Measurements from ENCODE around the gene LRRFIP1. TPM values are rescaled to one million over a fixed set of nuclear protein-coding genes. Genes with fewer than 3 reads are reported as not detected.

Gene LRRFIP1
- total and polyA plus RNA-seq, 2 of the 13 experiments (the other 11 are each of a cell fraction or from before 2014, with no cell fraction given), result 15.9 to 40.5 TPM

GRCh38 chr2:237685408-237685807 is 58.0 kb downstream of the LRRFIP1 start:
- Histone ChIP-seq H3K27ac (ENCODE audit: extremely low read length, insufficient read depth, low read length) (no peak overlapping the region), H2AFZ (ENCODE audit: low read length) (no peak overlapping the region), H3K79me2 (ENCODE audit: insufficient read depth, low read length) (no peaks in the 10 kb centered on the region), H4K20me1 (ENCODE audit: insufficient read depth, low read length) (no peaks in the 10 kb centered on the region), H3K4me2 (ENCODE audit: low read depth, low read length) (no peak overlapping the region), H3K27me3 (ENCODE audit: control insufficient read depth in 1 of 2, insufficient read depth in 2 of 2, low read length in 2 of 2) (no peaks in the 10 kb centered on the region), H3K9me3 (ENCODE audit: low read length) (no peaks in the 10 kb centered on the region), H3K36me3 (replicated peaks in 1 of 2; ENCODE audit: control insufficient read depth in 1 of 2, insufficient read depth in 2 of 2, low read length in 2 of 2) (no peaks in the 10 kb centered on the region), H3K9ac (ENCODE audit: insufficient read depth, low read depth, low read length) (no peak overlapping the region), H3K4me3 (replicated peaks in 1 of 3; ENCODE audit: insufficient read depth in 1 of 3, low read depth in 2 of 3, low read length in 3 of 3) (no peak overlapping the region), H3K4me1 (ENCODE audit: insufficient read depth, low read length) (peaks cover 83% of the 10 kb centered on the region)
- ATAC-seq (peak; percentile 74), FAIRE-seq (peak; percentile 37), DNase-seq (ENCODE audit: low spot score) (peak; percentile 66)
- in situ Hi-C loops (cut with HindIII; ENCODE audit: extremely low pct_ligation_motif_present, low pct_unique_long_range_greater_than_20kb) (no loop called here), intact Hi-C loops (cut with micrococcal nuclease; ENCODE audit: unreplicated experiment) (loop anchor here (1.0 to 5.0 kb wide), 3 partner anchors 80 to 173 kb away; no protein-coding TSS in a partner anchor)
- BruUV-seq (replicated peaks), result no TSS peak
- CTCF ChIA-PET (ENCODE audit: low intra/inter-chr PET ratio, low total read pairs), result interaction anchor here (1.3 to 3.8 kb wide), 4 partner anchors 12 to 104 kb away, joined by 5 to 22 read pairs (median 14); no protein-coding TSS in a partner anchor
- POLR2A ChIA-PET, result interaction anchor here (0.6 to 1.1 kb wide), 4 partner anchors 12 to 104 kb away, joined by 3 to 5 read pairs (median 4); no protein-coding TSS in a partner anchor
- 56% methylated on average over 5 of the region's 5 CpGs for WGBS (ENCODE audit: low lambda C conversion rate)
- 0 out of 2 replicates have a peak, but pooled peaks have one; percentile 21 for TF ChIP-seq FOXK1 (CRISPR knock-in tag; IDR thresholded peaks at IDR 0.05; ENCODE audit: borderline replicate concordance, low read depth)
- peak; percentile 82 for TF ChIP-seq SMC3 (IDR thresholded peaks at IDR 0.05; ENCODE audit: low read length)
- 0 out of 2 replicates have a peak, but pooled peaks have one; percentile 34 for TF ChIP-seq ZNF556 (CRISPR knock-in tag; IDR thresholded peaks at IDR 0.05; ENCODE audit: borderline replicate concordance)
- no peak for TF ChIP-seq TMF1 (CRISPR knock-in tag; IDR thresholded peaks at IDR 0.05; ENCODE audit: low read depth)
- 0 out of 2 replicates have a peak, but pooled peaks have one; percentile 28 for TF ChIP-seq CBX5 (CRISPR knock-in tag; IDR thresholded peaks at IDR 0.05; ENCODE audit: borderline replicate concordance)
- no peak for TF ChIP-seq KLF13 (CRISPR knock-in tag; IDR thresholded peaks at IDR 0.05)
- peak; percentile 80 for TF ChIP-seq CTCF (CRISPR knock-in tag; IDR thresholded peaks at IDR 0.05)
- TF ChIP-seq ZNF414 (CRISPR knock-in tag; IDR thresholded peaks at IDR 0.05), result no peak
- 0 out of 2 replicates have a peak, but pooled peaks have one; percentile 19 for TF ChIP-seq ZNF280D (CRISPR knock-in tag; IDR thresholded peaks at IDR 0.05)
- 0 out of 2 replicates have a peak, but pooled peaks have one; percentile 15 for TF ChIP-seq SOX5 (CRISPR knock-in tag; IDR thresholded peaks at IDR 0.05; ENCODE audit: borderline replicate concordance)
- peak; percentile 24; the same call in 1 of the 2 replicates for TF ChIP-seq ELF1 (CRISPR knock-in tag; IDR thresholded peaks at IDR 0.05)
- TF ChIP-seq ZNF766 (CRISPR knock-in tag; IDR thresholded peaks at IDR 0.05; ENCODE audit: borderline replicate concordance), result no peak
- TF ChIP-seq XRCC5 (optimal IDR thresholded peaks at IDR 0.05; ENCODE audit: low read length), result peak; percentile 81
- 0 out of 2 replicates have a peak, but pooled peaks have one; percentile 31 for TF ChIP-seq ZNF878 (CRISPR knock-in tag; IDR thresholded peaks at IDR 0.05)
- no peak for TF ChIP-seq CCAR2 (optimal IDR thresholded peaks at IDR 0.05; ENCODE audit: low read depth, low read length)
- TF ChIP-seq, protein P1, sequence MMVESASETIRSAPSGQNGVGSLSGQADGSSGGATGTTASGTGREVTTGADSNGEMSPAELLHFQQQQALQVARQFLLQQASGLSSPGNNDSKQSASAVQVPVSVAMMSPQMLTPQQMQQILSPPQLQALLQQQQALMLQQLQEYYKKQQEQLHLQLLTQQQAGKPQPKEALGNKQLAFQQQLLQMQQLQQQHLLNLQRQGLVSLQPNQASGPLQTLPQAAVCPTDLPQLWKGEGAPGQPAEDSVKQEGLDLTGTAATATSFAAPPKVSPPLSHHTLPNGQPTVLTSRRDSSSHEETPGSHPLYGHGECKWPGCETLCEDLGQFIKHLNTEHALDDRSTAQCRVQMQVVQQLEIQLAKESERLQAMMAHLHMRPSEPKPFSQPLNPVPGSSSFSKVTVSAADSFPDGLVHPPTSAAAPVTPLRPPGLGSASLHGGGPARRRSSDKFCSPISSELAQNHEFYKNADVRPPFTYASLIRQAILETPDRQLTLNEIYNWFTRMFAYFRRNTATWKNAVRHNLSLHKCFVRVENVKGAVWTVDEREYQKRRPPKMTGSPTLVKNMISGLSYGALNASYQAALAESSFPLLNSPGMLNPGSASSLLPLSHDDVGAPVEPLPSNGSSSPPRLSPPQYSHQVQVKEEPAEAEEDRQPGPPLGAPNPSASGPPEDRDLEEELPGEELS (CRISPR knock-in tag; IDR thresholded peaks at IDR 0.05), result no peak
- peak; percentile 32; the same call in 1 of the 2 replicates for TF ChIP-seq GABPB1 (CRISPR knock-in tag; IDR thresholded peaks at IDR 0.05)

Data from HepG2 (cell line).